Stimulated activated CD8-positive, alpha-beta memory T cell treated with anti-CD3 and anti-CD28 coated beads, Interleukin-12 subunit alpha, Interleukin-12 subunit beta, amount 100 ng/mL, for 1 hour (primary cell): Measurements from ENCODE around the gene ANKRD40.

Source experiments
- DNase-seq: peaks from one replicate; pipeline ENCODE4 v3.0.0-alpha.2; 2020; ENCODE audit warnings: low read depth

Gene ANKRD40

DNA sequence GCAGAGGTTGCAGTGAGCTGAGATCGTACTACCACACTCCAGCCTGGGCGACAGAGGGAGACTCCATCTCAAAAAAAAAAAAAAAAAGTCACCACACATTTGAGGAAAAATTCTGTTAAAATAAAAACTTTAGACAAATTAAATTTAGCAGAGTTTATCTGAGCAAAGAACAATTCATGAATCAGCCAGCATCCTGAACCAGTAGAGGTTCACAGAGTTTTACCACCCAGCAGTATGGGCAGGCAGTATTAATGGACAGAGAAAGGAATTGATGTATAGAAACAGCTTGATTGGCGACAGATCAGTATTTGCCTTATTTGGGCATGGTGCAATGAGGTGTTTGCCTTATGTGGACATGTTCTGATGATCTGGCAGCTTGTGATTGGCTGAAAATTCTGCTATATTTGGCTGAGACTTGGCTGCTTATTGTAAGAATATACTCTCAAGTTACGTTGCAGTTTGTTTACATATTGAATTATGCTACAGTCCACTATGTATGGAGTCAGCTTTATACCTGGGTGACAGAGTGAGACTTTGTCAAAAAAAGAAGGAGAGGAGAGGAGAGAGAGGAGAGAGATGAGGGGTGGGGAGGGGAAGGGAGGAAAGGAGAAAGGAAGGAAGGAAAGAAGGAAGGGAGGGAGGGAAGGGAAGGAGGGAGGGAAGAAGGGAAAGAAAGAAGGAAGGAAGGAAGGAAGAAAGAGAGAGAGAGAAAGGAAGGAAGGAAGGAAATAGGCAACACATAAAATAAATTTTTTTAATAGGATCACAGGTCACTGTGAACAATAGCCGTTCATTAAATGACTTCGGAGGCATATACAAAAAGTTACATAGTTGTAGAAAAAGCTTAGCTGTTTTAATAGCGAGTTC lies 58.4 kb downstream of the ANKRD40 start:
- DNase-seq: no peak

DNA sequence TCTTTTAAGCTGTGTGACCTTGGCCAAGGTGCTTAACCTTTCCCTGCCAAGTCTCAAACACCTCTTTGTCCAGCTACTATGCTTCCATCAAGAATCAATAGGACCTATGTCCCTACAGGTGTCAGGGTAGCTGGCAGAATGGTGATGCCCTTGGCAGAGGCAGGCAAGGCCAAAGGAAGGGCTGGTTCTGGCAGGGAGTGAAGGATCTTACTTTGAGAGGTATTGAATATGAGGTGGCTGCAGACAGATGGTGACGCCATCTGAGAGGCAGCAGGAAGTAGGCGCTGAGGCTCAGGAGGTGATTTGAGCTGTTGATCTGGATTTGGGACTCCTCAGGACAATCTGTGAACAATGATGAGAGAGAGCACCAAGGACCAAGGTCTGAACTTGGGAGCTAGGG lies 60.5 kb downstream of the ANKRD40 start:
- DNase-seq: no peak

DNA sequence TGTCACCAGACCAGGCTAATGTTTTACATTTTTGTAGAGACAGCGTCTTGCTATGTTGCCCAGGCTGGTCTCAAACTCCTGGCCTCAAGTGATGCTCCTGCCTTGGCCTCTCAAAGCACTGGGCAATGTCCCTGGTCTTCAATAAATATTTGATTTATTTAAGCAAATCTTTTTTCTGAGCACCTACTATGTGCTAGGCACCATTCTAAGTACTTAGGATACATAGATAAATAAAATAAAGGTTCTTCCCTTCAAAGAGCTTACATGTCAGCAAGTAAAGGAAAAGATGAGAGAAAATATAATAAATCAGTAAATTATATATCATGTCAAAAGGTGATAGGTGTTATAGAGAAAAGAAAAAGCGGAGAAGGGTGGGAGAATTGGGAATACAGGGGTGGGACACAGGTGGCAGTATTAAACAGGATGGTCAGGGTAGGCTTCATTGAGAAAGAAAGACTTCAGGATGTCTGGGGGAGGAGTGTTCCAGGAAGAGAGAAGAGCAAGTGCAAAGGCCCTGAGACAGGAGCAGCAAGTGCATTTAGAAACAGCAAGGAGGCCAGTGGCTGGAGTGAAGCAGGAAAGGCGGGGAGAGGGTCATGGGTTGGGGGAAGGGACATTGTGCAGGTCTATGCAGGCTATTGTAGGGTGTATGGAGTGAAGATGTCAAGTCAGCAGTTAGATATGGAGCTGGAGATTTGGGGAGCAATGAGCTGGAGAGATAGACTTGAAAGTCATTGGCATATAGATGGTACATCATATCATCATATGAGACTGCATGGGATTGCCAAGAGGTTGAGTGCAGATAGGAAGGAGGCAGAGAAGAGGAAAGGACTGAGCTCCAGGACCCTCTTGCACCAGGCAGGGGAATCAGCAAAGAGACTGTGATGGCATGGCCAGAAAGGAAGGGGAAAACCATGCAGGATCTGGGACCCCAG lies 61.7 kb downstream of the ANKRD40 start:
- DNase-seq: no peak
